Measurements from ENCODE around the gene CYS1. TPM values are rescaled to one million over a fixed set of nuclear protein-coding genes. Genes with fewer than 3 reads are reported as not detected.

The CYS1 gene
- total and polyA plus RNA-seq, 2 of the 13 experiments (the other 11 are each of a cell fraction or from before 2014, with no cell fraction given): 0.04 TPM; not detected in 1

- peak; percentile 100 for TF ChIP-seq FOXO4 (CRISPR knock-in tag; conservative IDR thresholded peaks at IDR 0.05)
- peak; percentile 64; the same call in 1 of the 2 replicates for TF ChIP-seq DMTF1 (CRISPR knock-in tag; IDR thresholded peaks at IDR 0.05)
- TF ChIP-seq ZHX1 (CRISPR knock-in tag; IDR thresholded peaks at IDR 0.05; ENCODE audit: low read depth): no peak
- peak; percentile 91 for TF ChIP-seq ZBTB2 (CRISPR knock-in tag; IDR thresholded peaks at IDR 0.05; ENCODE audit: low read depth)
- peak; percentile 82; the same call in 1 of the 2 replicates for TF ChIP-seq SNAI1 (CRISPR knock-in tag; IDR thresholded peaks at IDR 0.05; ENCODE audit: borderline replicate concordance)
- peak; percentile 60; the same call in 1 of the 2 replicates for TF ChIP-seq ZBTB1 (CRISPR knock-in tag; IDR thresholded peaks at IDR 0.05; ENCODE audit: borderline replicate concordance)
- no peak for TF ChIP-seq AGO2 (optimal IDR thresholded peaks at IDR 0.05; ENCODE audit: low read depth, low read length)
- TF ChIP-seq MED1 (CRISPR knock-in tag; IDR thresholded peaks at IDR 0.05): peak; percentile 84
- peak; percentile 66 for TF ChIP-seq ONECUT2 (CRISPR knock-in tag; IDR thresholded peaks at IDR 0.05)
- 0 out of 2 replicates have a peak, but pooled peaks have one; percentile 52 for TF ChIP-seq TIGD3 (CRISPR knock-in tag; IDR thresholded peaks at IDR 0.05; ENCODE audit: borderline replicate concordance)
- TF ChIP-seq NCOA2 (CRISPR knock-in tag; IDR thresholded peaks at IDR 0.05): peak; percentile 68
- no peak for TF ChIP-seq ZC3H4 (CRISPR knock-in tag; IDR thresholded peaks at IDR 0.05; ENCODE audit: borderline replicate concordance)
- TF ChIP-seq KAT7 (CRISPR knock-in tag; IDR thresholded peaks at IDR 0.05; ENCODE audit: borderline replicate concordance): 0 out of 2 replicates have a peak, but pooled peaks have one; percentile 55
- peak; percentile 61; the same call in 1 of the 2 replicates for TF ChIP-seq JUN (CRISPR knock-in tag; IDR thresholded peaks at IDR 0.05)
- TF ChIP-seq GABPB1 (CRISPR knock-in tag; IDR thresholded peaks at IDR 0.05): peak; percentile 68; the same call in 1 of the 2 replicates
- no peak for TF ChIP-seq TRIM22 (IDR thresholded peaks at IDR 0.05)
- TF ChIP-seq ZNF557 (CRISPR knock-in tag; IDR thresholded peaks at IDR 0.05): peak; percentile 99
Measured at GRCh38 chr2:10043256-10043905, 36.8 kb downstream of the CYS1 start, which contains the start of gene KLF11 (continued).

Data from HepG2 (cell line).